Ascending aorta (tissue), 2 donors: Measurements from ENCODE around the gene FAM237B. TPM values are rescaled to one million over a fixed set of nuclear protein-coding genes. Genes with fewer than 3 reads are reported as not detected.

ENCODE experiments used
- DNase-seq, 2 donors: peaks; one replicate each; pipeline ENCODE4 v3.0.0-alpha.2; 2019; ENCODE audit warnings: low spot score in 2 of 2
- H3K27ac ChIP-seq, 2 donors: fragments of 200-600 bp; sonication (generic); one replicate each; pipeline ENCODE4 v1.5.1; 2016 to 2017; ENCODE audit warnings: mild to moderate bottlenecking in 1 of 2
- H3K27me3 ChIP-seq: fragments of 200-600 bp; sonication (generic); one replicate; pipeline ENCODE4 v1.5.1; 2017
- H3K36me3 ChIP-seq, 2 donors: fragments of 200-600 bp; sonication (generic); one replicate each; pipeline ENCODE4 v1.5.1; 2016
- H3K4me1 ChIP-seq, 2 donors: fragments of 200-600 bp; sonication (generic); one replicate each; pipeline ENCODE4 v1.5.1; 2016 to 2017; ENCODE audit warnings: mild to moderate bottlenecking in 1 of 2
- H3K4me3 ChIP-seq, 2 donors: fragments of 200-600 bp; sonication (generic); one replicate each; pipeline ENCODE4 v1.5.1; 2016 to 2017; ENCODE audit warnings: mild to moderate bottlenecking in 1 of 2
- H3K9me3 ChIP-seq, 2 donors: fragments of 200-600 bp; sonication (generic); one replicate each; pipeline ENCODE4 v1.5.1; 2016
- intact Hi-C: fragments of 100-400 bp; cut with DNase I; formaldehyde crosslinking; loops from one replicate; pipeline ENCODE4 v1.15.1; 2023
- total RNA-seq: library from RNA; depleted of rRNA; stranded (reverse); fragments of >200 nt; gene quantifications from one replicate; pipeline ENCODE4 v1.1.0, GENCODE V29; 2016
- TF ChIP-seq, protein P1 (sequence below), 3 experiments: fragments of 200-600 bp in 2 of 3; fragments of 450-650 bp in 1 of 3; sonication (generic) in 2 of 3; IDR thresholded peaks; one replicate each; pipeline ENCODE4 v1.5.1; 2016 to 2019; ENCODE audit warnings: antibody characterized with exemption in 3 of 3, mild to moderate bottlenecking in 1 of 3, moderate library complexity in 1 of 3

FAM237B gene
- total RNA-seq, 1 donor from 2014 or later: not detected

DNA sequence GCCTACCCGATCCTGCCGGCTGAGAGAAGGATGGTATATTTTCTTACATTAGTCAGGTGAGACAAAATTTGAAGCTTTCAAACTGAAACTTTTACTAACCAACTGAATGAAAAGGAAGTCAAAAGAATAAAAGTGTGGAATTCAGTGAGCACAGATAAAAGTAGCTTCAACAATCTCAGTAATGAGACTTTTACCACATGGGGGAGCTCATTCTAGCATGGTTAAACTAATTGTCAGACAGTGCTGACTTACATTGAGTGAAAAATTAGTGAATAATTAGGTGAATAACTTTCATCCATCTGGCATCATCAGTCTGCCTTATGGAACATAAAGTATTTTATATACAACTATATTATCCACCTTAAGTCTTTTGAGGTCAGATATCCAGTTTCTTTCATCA, 8.4 kb downstream of the FAM237B start:
- H3K27ac ChIP-seq: no peak overlapping the region
- H3K27me3 ChIP-seq: no peaks in the 10 kb centered on the region
- H3K9me3 ChIP-seq: no peaks in the 10 kb centered on the region
- no peaks in the 10 kb centered on the region for H3K36me3 ChIP-seq
- TF ChIP-seq, protein P1, sequence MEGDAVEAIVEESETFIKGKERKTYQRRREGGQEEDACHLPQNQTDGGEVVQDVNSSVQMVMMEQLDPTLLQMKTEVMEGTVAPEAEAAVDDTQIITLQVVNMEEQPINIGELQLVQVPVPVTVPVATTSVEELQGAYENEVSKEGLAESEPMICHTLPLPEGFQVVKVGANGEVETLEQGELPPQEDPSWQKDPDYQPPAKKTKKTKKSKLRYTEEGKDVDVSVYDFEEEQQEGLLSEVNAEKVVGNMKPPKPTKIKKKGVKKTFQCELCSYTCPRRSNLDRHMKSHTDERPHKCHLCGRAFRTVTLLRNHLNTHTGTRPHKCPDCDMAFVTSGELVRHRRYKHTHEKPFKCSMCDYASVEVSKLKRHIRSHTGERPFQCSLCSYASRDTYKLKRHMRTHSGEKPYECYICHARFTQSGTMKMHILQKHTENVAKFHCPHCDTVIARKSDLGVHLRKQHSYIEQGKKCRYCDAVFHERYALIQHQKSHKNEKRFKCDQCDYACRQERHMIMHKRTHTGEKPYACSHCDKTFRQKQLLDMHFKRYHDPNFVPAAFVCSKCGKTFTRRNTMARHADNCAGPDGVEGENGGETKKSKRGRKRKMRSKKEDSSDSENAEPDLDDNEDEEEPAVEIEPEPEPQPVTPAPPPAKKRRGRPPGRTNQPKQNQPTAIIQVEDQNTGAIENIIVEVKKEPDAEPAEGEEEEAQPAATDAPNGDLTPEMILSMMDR (IDR thresholded peaks at IDR 0.05): peak in 1 of 3 experiments; percentile 5
- no peak for DNase-seq
- no peaks in the 10 kb centered on the region for H3K4me1 ChIP-seq
- H3K4me3 ChIP-seq: no peak overlapping the region
- intact Hi-C loops: loop anchor here (5.0 kb wide), 1 partner anchor 115 kb away; no protein-coding TSS in a partner anchor

DNA sequence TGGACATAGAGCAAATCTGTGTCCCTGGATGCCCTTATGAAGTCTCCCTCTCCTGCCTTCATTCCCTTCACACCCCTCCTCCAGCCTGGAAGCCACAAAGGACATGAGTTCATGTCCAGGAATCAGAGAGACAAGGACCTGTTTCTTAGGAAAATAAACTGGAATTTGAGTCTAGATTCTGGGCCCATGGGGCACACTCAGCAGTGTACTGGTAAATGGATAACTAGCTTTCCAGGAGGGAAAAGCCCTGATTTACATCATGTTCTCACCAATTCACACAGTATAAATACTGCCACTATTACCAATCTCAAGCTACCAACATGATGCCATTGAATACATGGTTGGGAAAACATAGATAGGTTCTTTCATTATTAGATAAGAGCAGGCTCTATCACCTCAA, 9.9 kb downstream of the FAM237B start:
- intact Hi-C loops: loop anchor here (5.0 kb wide), 1 partner anchor 116 kb away; no protein-coding TSS in a partner anchor
- Histone ChIP-seq H3K27me3 (no peaks in the 10 kb centered on the region), H3K27ac (no peak overlapping the region), H3K4me3 (no peak overlapping the region), H3K36me3 (peaks cover 0 to 2% of the 10 kb centered on the region in 2 donors), H3K4me1 (no peaks in the 10 kb centered on the region), H3K9me3 (no peaks in the 10 kb centered on the region)
- DNase-seq: no peak
- TF ChIP-seq, protein P1 (IDR thresholded peaks at IDR 0.05): no peak

DNA sequence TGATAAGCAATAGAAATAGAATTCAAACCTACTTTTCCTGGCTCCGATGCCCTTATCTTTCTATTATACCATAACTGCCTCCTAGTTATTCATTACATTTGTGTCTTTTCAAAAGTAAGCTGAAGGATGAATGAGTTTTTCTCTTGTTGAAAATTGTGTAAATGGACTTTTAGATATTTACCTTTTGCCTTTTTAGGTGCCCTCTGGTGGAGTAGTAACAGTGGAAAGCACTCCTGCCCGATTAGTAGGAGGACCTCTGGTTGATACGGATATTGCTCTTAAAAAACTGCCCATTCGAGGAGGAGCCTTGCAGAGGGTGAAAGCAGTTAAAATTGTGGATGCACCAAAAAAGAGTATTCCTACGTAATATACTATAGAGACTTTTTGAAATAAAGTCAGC, 11.2 kb downstream of the FAM237B start:
- no peaks in the 10 kb centered on the region for H3K4me1 ChIP-seq
- TF ChIP-seq, protein P1 (IDR thresholded peaks at IDR 0.05): no peak
- no peaks in the 10 kb centered on the region for H3K9me3 ChIP-seq
- intact Hi-C loops: loop anchor here (5.0 kb wide), 1 partner anchor 117 kb away; no protein-coding TSS in a partner anchor
- no peak overlapping the region for H3K27ac ChIP-seq
- H3K4me3 ChIP-seq: no peak overlapping the region
- no peak for DNase-seq
- no peaks in the 10 kb centered on the region for H3K27me3 ChIP-seq
- peaks cover 0 to 2% of the 10 kb centered on the region in 2 donors for H3K36me3 ChIP-seq

DNA sequence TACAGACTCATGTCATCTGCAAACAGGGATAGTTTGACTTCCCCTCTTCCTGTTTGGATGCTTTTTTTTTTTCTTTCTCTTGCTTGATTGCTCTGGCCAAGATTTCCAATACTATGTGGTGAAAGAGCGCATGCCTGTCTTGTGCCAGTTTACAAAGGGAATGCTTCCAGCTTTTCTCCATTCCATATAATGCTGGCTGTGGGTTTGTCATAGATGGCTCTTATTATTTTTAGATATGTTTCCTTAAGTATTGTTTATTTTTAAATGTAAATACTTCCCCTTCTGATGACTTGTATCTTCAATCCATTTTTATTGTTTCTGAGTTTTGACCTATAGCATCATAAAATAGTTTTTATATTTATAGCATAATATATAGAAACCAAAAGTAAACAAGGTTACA, 17.9 kb downstream of the FAM237B start:
- Histone ChIP-seq H3K4me3 (no peak overlapping the region), H3K27me3 (no peaks in the 10 kb centered on the region), H3K27ac (no peak overlapping the region), H3K36me3 (peaks cover 0 to 2% of the 10 kb centered on the region in 2 donors), H3K4me1 (no peaks in the 10 kb centered on the region), H3K9me3 (no peaks in the 10 kb centered on the region)
- intact Hi-C loops: no loop called here
- no peak for DNase-seq
- TF ChIP-seq, protein P1 (IDR thresholded peaks at IDR 0.05): no peak

DNA sequence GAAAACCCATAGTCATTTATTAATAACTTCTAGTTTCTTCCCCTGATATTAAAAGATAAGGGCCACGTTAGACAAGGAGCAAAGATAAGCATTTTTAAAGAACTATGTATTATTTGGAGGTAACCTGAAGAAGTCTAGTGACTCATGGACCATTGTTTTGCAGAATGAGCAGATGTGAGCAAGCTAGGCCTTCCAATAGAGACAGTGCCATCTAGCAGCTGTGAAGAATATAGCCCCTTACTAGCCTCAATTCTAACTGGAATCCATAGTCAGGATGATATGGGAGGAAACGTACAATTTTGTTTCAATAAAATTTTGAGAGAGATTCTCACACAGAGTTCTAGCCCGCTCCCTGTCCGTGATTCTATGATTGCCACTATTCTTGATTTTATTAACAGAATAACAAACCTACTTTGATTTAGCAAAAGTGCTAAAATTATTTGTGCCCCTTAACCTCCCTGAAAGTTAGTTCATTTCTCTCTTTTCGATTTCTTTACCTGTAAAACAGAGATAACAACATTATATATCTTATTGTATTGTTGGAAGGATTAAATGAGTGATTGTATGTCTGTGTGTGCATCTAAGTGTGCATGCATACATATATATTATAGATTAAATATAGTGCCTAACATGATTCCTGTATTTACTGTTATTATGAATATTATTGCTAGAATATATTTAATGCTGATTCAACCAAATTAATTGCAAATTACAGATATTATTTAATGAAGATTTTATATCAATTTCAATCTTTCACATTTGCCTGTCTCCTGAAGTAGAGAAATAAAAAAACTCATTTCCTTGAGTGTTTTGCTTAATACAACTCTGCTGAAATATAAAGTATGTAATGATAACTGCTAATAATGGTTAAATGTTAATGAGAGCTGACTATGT, 22.7 kb downstream of the FAM237B start:
- DNase-seq: no peak
- Histone ChIP-seq H3K27ac (no peak overlapping the region), H3K4me1 (no peaks in the 10 kb centered on the region), H3K4me3 (no peak overlapping the region), H3K27me3 (no peaks in the 10 kb centered on the region), H3K36me3 (no peaks in the 10 kb centered on the region), H3K9me3 (no peaks in the 10 kb centered on the region)
- TF ChIP-seq, protein P1 (IDR thresholded peaks at IDR 0.05): peak in 2 of 3 experiments; percentile 38 to 49
- intact Hi-C loops: loop anchor here (10.0 kb wide), 1 partner anchor 144 kb away; the partner anchor contains the start of gene STEAP1
